ENCODE data around the gene GJD3.

DNA sequence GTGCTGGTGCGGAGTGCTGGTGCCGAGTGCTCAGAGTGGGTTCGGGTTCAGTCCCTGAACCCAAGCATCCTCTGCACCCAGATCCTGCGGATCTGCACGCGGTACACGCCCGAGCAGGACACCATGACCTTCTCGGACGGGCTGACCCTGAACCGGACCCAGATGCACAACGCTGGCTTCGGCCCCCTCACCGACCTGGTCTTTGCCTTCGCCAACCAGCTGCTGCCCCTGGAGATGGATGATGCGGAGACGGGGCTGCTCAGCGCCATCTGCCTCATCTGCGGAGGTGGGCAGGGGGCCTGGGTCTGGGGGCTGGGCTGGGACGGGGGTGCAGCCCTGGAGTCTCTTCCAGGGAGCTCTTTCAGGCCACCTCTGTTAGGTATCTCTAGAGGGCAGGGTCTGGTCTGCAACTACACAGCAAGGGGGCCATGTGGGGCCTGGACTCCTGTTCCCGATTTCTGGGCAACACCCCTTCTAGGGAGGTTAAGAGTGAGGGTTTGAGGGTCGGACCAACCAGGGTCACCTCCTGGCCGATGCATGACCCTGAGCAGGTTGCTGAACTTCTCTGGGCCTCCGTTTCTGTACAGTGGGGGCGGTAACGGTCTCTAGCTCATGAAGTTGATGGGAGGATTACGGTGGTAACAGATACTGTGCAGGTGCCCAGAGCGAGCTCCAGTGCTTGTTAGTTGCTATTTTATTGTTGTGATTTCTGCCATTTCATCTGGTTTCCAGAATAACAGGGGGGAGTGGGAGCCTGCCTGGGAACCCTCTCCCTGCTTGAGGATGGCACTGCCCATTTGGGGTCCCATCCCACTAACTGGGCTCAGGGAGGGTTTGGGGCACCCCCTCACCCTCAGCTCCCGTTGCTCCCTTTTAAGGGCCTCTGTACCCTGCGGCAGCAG, 10.1 kb downstream of the GJD3 start:
- TF ChIP-seq, protein P1, sequence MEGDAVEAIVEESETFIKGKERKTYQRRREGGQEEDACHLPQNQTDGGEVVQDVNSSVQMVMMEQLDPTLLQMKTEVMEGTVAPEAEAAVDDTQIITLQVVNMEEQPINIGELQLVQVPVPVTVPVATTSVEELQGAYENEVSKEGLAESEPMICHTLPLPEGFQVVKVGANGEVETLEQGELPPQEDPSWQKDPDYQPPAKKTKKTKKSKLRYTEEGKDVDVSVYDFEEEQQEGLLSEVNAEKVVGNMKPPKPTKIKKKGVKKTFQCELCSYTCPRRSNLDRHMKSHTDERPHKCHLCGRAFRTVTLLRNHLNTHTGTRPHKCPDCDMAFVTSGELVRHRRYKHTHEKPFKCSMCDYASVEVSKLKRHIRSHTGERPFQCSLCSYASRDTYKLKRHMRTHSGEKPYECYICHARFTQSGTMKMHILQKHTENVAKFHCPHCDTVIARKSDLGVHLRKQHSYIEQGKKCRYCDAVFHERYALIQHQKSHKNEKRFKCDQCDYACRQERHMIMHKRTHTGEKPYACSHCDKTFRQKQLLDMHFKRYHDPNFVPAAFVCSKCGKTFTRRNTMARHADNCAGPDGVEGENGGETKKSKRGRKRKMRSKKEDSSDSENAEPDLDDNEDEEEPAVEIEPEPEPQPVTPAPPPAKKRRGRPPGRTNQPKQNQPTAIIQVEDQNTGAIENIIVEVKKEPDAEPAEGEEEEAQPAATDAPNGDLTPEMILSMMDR (IDR thresholded peaks at IDR 0.05; ENCODE audit: insufficient read depth, low read length): no peak
- TF ChIP-seq, protein P2, sequence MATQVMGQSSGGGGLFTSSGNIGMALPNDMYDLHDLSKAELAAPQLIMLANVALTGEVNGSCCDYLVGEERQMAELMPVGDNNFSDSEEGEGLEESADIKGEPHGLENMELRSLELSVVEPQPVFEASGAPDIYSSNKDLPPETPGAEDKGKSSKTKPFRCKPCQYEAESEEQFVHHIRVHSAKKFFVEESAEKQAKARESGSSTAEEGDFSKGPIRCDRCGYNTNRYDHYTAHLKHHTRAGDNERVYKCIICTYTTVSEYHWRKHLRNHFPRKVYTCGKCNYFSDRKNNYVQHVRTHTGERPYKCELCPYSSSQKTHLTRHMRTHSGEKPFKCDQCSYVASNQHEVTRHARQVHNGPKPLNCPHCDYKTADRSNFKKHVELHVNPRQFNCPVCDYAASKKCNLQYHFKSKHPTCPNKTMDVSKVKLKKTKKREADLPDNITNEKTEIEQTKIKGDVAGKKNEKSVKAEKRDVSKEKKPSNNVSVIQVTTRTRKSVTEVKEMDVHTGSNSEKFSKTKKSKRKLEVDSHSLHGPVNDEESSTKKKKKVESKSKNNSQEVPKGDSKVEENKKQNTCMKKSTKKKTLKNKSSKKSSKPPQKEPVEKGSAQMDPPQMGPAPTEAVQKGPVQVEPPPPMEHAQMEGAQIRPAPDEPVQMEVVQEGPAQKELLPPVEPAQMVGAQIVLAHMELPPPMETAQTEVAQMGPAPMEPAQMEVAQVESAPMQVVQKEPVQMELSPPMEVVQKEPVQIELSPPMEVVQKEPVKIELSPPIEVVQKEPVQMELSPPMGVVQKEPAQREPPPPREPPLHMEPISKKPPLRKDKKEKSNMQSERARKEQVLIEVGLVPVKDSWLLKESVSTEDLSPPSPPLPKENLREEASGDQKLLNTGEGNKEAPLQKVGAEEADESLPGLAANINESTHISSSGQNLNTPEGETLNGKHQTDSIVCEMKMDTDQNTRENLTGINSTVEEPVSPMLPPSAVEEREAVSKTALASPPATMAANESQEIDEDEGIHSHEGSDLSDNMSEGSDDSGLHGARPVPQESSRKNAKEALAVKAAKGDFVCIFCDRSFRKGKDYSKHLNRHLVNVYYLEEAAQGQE (IDR thresholded peaks at IDR 0.05; ENCODE audit: insufficient replicate concordance, low read depth): no peak
